Endothelial cell of umbilical vein (primary cell): ENCODE data around the gene ASGR1. TPM values are rescaled to one million over a fixed set of nuclear protein-coding genes. Genes with fewer than 3 reads are reported as not detected.

Source experiments
- BruUV-seq: library from RNA; stranded (reverse); fragments of 400-500 nt; replicated peaks from 2 replicates; lab custom pipeline; 2021; lab: Mats Ljungman, UMichigan
- CTCF ChIA-PET: fragments of 300-600, 350-600 bp; sonication (Branson Sonifier 250); formaldehyde crosslinking; loops from one replicate; lab custom pipeline; 2021; ENCODE audit warnings: antibody characterized with exemption, inconsistent platforms; lab: Charles Lee
- POLR2A ChIA-PET: fragments of 300-600, 350-600 bp; sonication (Branson Sonifier 250); formaldehyde crosslinking; loops from one replicate; lab custom pipeline; 2021; ENCODE audit warnings: antibody characterized with exemption, inconsistent platforms; lab: Charles Lee
- DNase-seq: peaks from one replicate; pipeline ENCODE4 v3.0.0-alpha.2; 2011; ENCODE audit warnings: low read depth, low spot score
- FAIRE-seq: peaks from 2 replicates; lab custom pipeline; 2011; peaks lifted over from hg19 to GRCh38; lab: Jason Lieb, UNC
- H2AFZ ChIP-seq: 2 replicates; pipeline ENCODE4 v1.6.0; 2012; ENCODE audit warnings: low read depth, low read length, control low read depth, inconsistent platforms
- H3K27ac ChIP-seq: 2 replicates; pipeline ENCODE4 v1.5.1; 2011; ENCODE audit warnings: low read depth, mild to moderate bottlenecking, control low read depth, low read length, moderate library complexity; ENCODE audit not compliant: insufficient read depth
- H3K27me3 ChIP-seq, 2 experiments: 2 replicates each; pipeline versions ENCODE4 v1.6.0 to v1.6.1; 2011; ENCODE audit warnings: low read length in 2 of 2, mixed read lengths in 1 of 2; ENCODE audit not compliant: control insufficient read depth in 2 of 2, insufficient read depth in 2 of 2
- H3K36me3 ChIP-seq, 2 experiments: 2 replicates in 1 of 2; 3 replicates in 1 of 2; pipeline ENCODE4 v1.5.1; 2011; ENCODE audit warnings: low read length in 2 of 2, mild to moderate bottlenecking in 1 of 2, moderate library complexity in 1 of 2; ENCODE audit not compliant: control insufficient read depth in 2 of 2, insufficient read depth in 2 of 2; ENCODE audit errors: extremely low read depth in 1 of 2
- H3K4me1 ChIP-seq: 3 replicates; pipeline ENCODE4 v1.5.1; 2011; ENCODE audit warnings: mild to moderate bottlenecking, low read length; ENCODE audit not compliant: control insufficient read depth, insufficient read depth; ENCODE audit errors: extremely low read depth
- H3K4me2 ChIP-seq: 2 replicates; pipeline ENCODE4 v1.6.1; 2011; ENCODE audit warnings: low read length, control low read depth, mixed read lengths; ENCODE audit not compliant: insufficient read depth
- H3K4me3 ChIP-seq, 3 experiments: fragments of 200-600 bp in 1 of 3; sonication (generic), shearing (Covaris generic) in 1 of 3; replicated peaks in 1 of 3; 2 replicates each; pipeline ENCODE4 v1.5.1; 2011 to 2016; ENCODE audit warnings: control low read depth in 3 of 3, low read length in 3 of 3, mild to moderate bottlenecking in 2 of 3, inconsistent platforms in 1 of 3, low read depth in 1 of 3, moderate library complexity in 1 of 3; ENCODE audit not compliant: insufficient read depth in 1 of 3
- H3K79me2 ChIP-seq: 2 replicates; pipeline ENCODE4 v1.6.0; 2012; ENCODE audit warnings: low read length, inconsistent platforms; ENCODE audit not compliant: control insufficient read depth, insufficient read depth
- H3K9ac ChIP-seq: replicated peaks from 2 replicates; pipeline ENCODE3; 2011; ENCODE audit warnings: low read length, control low read depth; ENCODE audit not compliant: insufficient read depth; ENCODE audit errors: extremely low read depth
- H3K9me1 ChIP-seq: replicated peaks from 3 replicates; pipeline ENCODE4 v1.6.0; 2011; ENCODE audit warnings: mild to moderate bottlenecking, low read length; ENCODE audit not compliant: control insufficient read depth, insufficient read depth; ENCODE audit errors: extremely low read depth
- H3K9me3 ChIP-seq: replicated peaks from 2 replicates; pipeline ENCODE4 v1.5.1; 2012; ENCODE audit warnings: low read length, inconsistent platforms; ENCODE audit not compliant: control insufficient read depth, insufficient read depth
- H4K20me1 ChIP-seq: replicated peaks from 2 replicates; pipeline ENCODE3; 2011; ENCODE audit warnings: mild to moderate bottlenecking, low read length; ENCODE audit not compliant: control insufficient read depth, insufficient read depth; ENCODE audit errors: extremely low read depth
- EZH2 ChIP-seq: IDR thresholded peaks from 2 replicates; pipeline ENCODE4 v1.6.1; 2012; ENCODE audit warnings: borderline replicate concordance, low read depth, mild to moderate bottlenecking, moderate library complexity, low read length, inconsistent platforms; ENCODE audit not compliant: severe bottlenecking
- FOS ChIP-seq: IDR thresholded peaks from 2 replicates; pipeline ENCODE4 v1.6.1; 2011; ENCODE audit warnings: mild to moderate bottlenecking, low read length, moderate library complexity, borderline replicate concordance; ENCODE audit not compliant: insufficient read depth
- GATA2 ChIP-seq: IDR thresholded peaks from 2 replicates; pipeline ENCODE4 v1.7.0; 2011; ENCODE audit warnings: low read depth, mild to moderate bottlenecking, moderate library complexity, mixed read lengths, low read length; ENCODE audit not compliant: insufficient read length, insufficient read depth
- JUN ChIP-seq: IDR thresholded peaks from 2 replicates; pipeline ENCODE4 v1.6.1; 2011; ENCODE audit warnings: borderline replicate concordance, low read depth; ENCODE audit not compliant: insufficient read length, insufficient read depth
- MYC ChIP-seq: IDR thresholded peaks from one replicate; pipeline ENCODE4 v1.6.1; 2011; ENCODE audit warnings: mild to moderate bottlenecking, low read depth, low read length
- POLR2A ChIP-seq: IDR thresholded peaks from 2 replicates; pipeline ENCODE4 v1.6.1; 2012; ENCODE audit warnings: low read depth, mild to moderate bottlenecking, control low read depth, low read length
- dilution Hi-C: fragments of 300-500 bp; cut with MboI; formaldehyde crosslinking; loops from one replicate; pipeline ENCODE4 v1.15.0; 2019; ENCODE audit warnings: low sequenced_read_pairs; ENCODE audit not compliant: extremely low pct_ligation_motif_present
- intact Hi-C: fragments of 100-400 bp; cut with micrococcal nuclease; formaldehyde crosslinking; loops from one replicate; pipeline ENCODE4 v1.10.0; 2022
- polyA plus RNA-seq, 4 experiments: library from polyadenylated mRNA; depleted of rRNA in 3 of 4; stranded (reverse) in 3 of 4; unstranded in 1 of 4; fragments of >200 nt; gene quantifications; 2 replicates each; pipeline versions ENCODE4 v1.2.1 to v1.2.3, GENCODE V29; 2011 to 2012; ENCODE audit warnings: missing spikeins in 1 of 4
- total RNA-seq: library from RNA; stranded (reverse); gene quantifications from 2 replicates; pipeline ENCODE4 v1.2.3, GENCODE V29; 2021
- TF ChIP-seq, protein P1 (sequence below), 2 donors: IDR thresholded peaks; 1 replicate in 1 of 2; 2 replicates in 1 of 2; pipeline ENCODE4 v1.5.1; 2011; ENCODE audit warnings: low read length in 2 of 2, mild to moderate bottlenecking in 2 of 2, moderate library complexity in 2 of 2, control low read depth in 1 of 2, inconsistent platforms in 1 of 2, low read depth in 1 of 2; ENCODE audit not compliant: insufficient read depth in 1 of 2; ENCODE audit errors: extremely low read depth in 1 of 2
- TF ChIP-seq, protein P2 (sequence below): IDR thresholded peaks from 2 replicates; pipeline ENCODE4 v1.6.1; 2011; ENCODE audit not compliant: insufficient read depth, insufficient read length

The ASGR1 gene
- total and polyA plus RNA-seq, 2 donors (not counting 3 experiments of a cell fraction or from before 2014, with no cell fraction given) = 10.2 to 12.5 TPM

DNA sequence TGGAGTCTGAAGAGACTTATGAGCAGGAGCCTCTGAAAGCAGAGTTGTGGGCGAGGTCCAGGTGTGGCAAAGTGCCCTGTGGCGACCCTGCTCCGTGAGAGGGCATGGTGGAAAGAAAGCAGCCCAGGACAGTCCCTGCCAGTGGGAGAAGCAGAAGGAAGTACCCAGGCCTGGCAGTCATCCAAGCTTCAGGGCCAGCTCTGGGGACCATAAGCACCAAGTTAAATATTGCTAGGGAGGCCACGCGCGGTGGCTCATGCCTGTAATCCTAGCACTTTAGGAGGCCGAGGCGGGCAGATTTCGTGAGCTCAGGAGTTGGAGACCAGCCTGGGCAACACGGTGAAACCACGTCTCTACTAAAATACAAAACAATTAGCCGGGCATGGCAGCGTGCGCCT is 4.9 kb upstream of the ASGR1 start:
- H3K27me3 ChIP-seq = no peaks in the 10 kb centered on the region
- no peaks in the 10 kb centered on the region for H3K4me1 ChIP-seq
- BruUV-seq = no TSS peak
- H3K4me2 ChIP-seq = no peak overlapping the region
- H3K4me3 ChIP-seq = no peak overlapping the region
- dilution Hi-C loops (no loop called here), intact Hi-C loops (no loop called here)
- DNase-seq (no peak), FAIRE-seq (no peak)
- H3K9me3 ChIP-seq = no peaks in the 10 kb centered on the region
- no peaks in the 10 kb centered on the region for H3K79me2 ChIP-seq
- H3K27ac ChIP-seq = no peak overlapping the region
- CTCF ChIA-PET = interaction anchor here (3.0 kb wide), 1 partner anchor 138 kb away, joined by 19 read pairs; no protein-coding TSS in a partner anchor
- H2AFZ ChIP-seq = no peak overlapping the region
- H4K20me1 ChIP-seq = no peaks in the 10 kb centered on the region
- POLR2A ChIA-PET = no interaction called here
- H3K9me1 ChIP-seq = no peaks in the 10 kb centered on the region
- H3K9ac ChIP-seq = no peak overlapping the region
- no peak for TF ChIP-seq GATA2
- TF ChIP-seq POLR2A = no peak
- TF ChIP-seq MYC = no peak
- TF ChIP-seq, protein P1, sequence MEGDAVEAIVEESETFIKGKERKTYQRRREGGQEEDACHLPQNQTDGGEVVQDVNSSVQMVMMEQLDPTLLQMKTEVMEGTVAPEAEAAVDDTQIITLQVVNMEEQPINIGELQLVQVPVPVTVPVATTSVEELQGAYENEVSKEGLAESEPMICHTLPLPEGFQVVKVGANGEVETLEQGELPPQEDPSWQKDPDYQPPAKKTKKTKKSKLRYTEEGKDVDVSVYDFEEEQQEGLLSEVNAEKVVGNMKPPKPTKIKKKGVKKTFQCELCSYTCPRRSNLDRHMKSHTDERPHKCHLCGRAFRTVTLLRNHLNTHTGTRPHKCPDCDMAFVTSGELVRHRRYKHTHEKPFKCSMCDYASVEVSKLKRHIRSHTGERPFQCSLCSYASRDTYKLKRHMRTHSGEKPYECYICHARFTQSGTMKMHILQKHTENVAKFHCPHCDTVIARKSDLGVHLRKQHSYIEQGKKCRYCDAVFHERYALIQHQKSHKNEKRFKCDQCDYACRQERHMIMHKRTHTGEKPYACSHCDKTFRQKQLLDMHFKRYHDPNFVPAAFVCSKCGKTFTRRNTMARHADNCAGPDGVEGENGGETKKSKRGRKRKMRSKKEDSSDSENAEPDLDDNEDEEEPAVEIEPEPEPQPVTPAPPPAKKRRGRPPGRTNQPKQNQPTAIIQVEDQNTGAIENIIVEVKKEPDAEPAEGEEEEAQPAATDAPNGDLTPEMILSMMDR (IDR thresholded peaks at IDR 0.05; ENCODE audit: extremely low read depth in 1 of 2, insufficient read depth in 1 of 2, low read depth in 1 of 2, low read length in 2 of 2) = no peak
- TF ChIP-seq EZH2 = no peak
- TF ChIP-seq JUN = no peak
- TF ChIP-seq, protein P2, sequence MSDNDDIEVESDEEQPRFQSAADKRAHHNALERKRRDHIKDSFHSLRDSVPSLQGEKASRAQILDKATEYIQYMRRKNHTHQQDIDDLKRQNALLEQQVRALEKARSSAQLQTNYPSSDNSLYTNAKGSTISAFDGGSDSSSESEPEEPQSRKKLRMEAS = no peak
- no peak for TF ChIP-seq FOS
- H3K36me3 ChIP-seq = no peaks in the 10 kb centered on the region
